GM19395 (cell line): ENCODE results near the gene MS4A5.
"Not testable (repeated sequence)": the region's sequence is repeated elsewhere in the genome, so short reads cannot be mapped to it uniquely, and the experiment has no call there.

ENCODE experiments used
- ATAC-seq: cut with Tn5 transposase; IDR thresholded peaks from one replicate; pipeline ENCODE4 v1.9.1; 2021; ENCODE audit warnings: mild to moderate bottlenecking, moderate library complexity; ENCODE audit not compliant: unreplicated experiment

Gene MS4A5

GRCh38 chr11:60429272-60429671 is at the start of gene MS4A5:
MS4A5 (plus strand) TSS chr11:60429572; CDS start chr11:60429675, 103 bp downstream.
- ATAC-seq: no peak

GRCh38 chr11:60389279-60389910 is 40.0 kb upstream of the MS4A5 start:
- ATAC-seq: peak; percentile 93

- ATAC-seq: no peak
These were observed 39.0 kb upstream of the MS4A5 start for GRCh38 chr11:60390419-60390818.

GRCh38 chr11:60392361-60392760 is 37.0 kb upstream of the MS4A5 start:
- ATAC-seq: no peak

- no peak for ATAC-seq
These were observed 36.4 kb upstream of the MS4A5 start for GRCh38 chr11:60393016-60393415.

GRCh38 chr11:60394666-60395380 is 34.5 kb upstream of the MS4A5 start:
- no peak for ATAC-seq

GRCh38 chr11:60396382-60396781 is 33.0 kb upstream of the MS4A5 start, which contains the start of gene MS4A14:
MS4A14 (plus strand) TSS chr11:60396459; CDS start chr11:60396579, 120 bp downstream.
- ATAC-seq: no peak

- ATAC-seq: no peak
These were observed 32.6 kb upstream of the MS4A5 start for GRCh38 chr11:60396799-60397198.

GRCh38 chr11:60420015-60420414 is 9.4 kb upstream of the MS4A5 start:
- ATAC-seq: no peak

- no peak for ATAC-seq
These were observed 6.8 kb upstream of the MS4A5 start for GRCh38 chr11:60422609-60423008.

GRCh38 chr11:60428517-60428916 is 855 bp upstream of the MS4A5 start:
- ATAC-seq: no peak

GRCh38 chr11:60431251-60431650 is 1.9 kb downstream of the MS4A5 start:
- no peak for ATAC-seq

GRCh38 chr11:60433401-60433800 is 4.0 kb downstream of the MS4A5 start:
- ATAC-seq: no peak

- ATAC-seq: no peak
These were observed 17.7 kb downstream of the MS4A5 start for GRCh38 chr11:60447070-60447469.

GRCh38 chr11:60447846-60448245 is 18.5 kb downstream of the MS4A5 start:
- ATAC-seq: no peak

GRCh38 chr11:60451185-60451584 is 21.8 kb downstream of the MS4A5 start:
- ATAC-seq: not testable (repeated sequence)

- no peak for ATAC-seq
These were observed 24.8 kb downstream of the MS4A5 start for GRCh38 chr11:60454212-60454611.

GRCh38 chr11:60455531-60456042 is 26.2 kb downstream of the MS4A5 start, which contains the start of gene MS4A1:
MS4A1 (plus strand) TSS chr11:60455847; CDS start chr11:60462375, 6,528 bp downstream.
- peak; percentile 87 for ATAC-seq

GRCh38 chr11:60457576-60457975 is 28.2 kb downstream of the MS4A5 start:
- ATAC-seq: peak; percentile 48

GRCh38 chr11:60459345-60459744 is 30.0 kb downstream of the MS4A5 start:
- ATAC-seq: peak; percentile 30

- no peak for ATAC-seq
These were observed 39.5 kb downstream of the MS4A5 start for GRCh38 chr11:60468829-60469228.

- no peak for ATAC-seq
These were observed 40.4 kb downstream of the MS4A5 start for GRCh38 chr11:60469723-60470122.
